COLO668 (cell line): ENCODE results near the gene MYL6.
"Not testable (repeated sequence)": the region's sequence is repeated elsewhere in the genome, so short reads cannot be mapped to it uniquely, and the experiment has no call there.

Source experiments
- DNase-seq: peaks from one replicate; lab custom pipeline; 2025; ENCODE audit not compliant: unreplicated experiment; lab: John Stamatoyannopoulos, UW

Gene MYL6

GRCh38 chr12:56156464-56157200 is 1.5 kb upstream of the MYL6 start:
- not testable (repeated sequence) for DNase-seq

DNA sequence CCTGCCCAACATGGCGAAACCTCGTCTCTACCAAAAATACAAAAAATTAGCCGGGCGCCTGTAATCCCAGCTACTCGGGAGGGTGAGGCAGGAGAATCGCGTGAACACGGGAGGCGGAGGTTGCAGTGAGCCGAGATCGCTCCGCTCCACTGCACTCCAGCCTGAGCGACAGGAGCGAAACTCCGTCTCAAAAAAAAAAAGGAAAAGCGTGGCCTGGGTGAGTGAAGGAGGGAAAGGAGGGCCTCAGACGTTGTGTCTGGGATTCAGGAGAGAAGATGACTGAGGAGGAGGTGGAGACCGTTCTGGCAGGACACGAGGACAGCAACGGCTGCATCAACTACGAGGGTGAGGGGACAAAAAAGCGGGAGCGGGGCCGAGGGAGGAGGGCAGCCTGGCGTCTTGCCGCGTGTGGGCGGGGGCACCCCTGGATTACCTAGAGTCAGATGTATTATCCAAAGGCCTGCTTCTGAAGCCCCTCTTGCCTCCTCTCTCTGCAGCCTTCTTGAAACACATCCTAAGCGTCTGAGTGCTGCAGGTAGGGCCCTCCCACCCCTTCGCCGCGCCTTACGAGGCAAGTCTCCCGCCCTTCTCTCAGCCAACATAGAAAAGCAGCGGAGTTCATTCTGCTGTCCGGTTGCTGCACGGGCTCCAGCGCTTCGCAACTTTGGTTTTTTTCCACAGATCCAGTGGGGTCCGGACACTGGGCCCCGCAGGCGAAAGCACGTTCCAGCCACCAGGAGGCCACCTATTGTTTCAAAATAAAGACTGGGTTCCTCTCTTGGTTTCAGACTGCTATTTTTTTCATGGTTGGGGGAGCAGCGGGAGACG is 744 bp upstream of the MYL6 start:
- peak; percentile 69 for DNase-seq

GRCh38 chr12:56158926-56159461 is 835 bp downstream of the MYL6 start:
- no peak for DNase-seq

GRCh38 chr12:56159482-56160192 is 1.5 kb downstream of the MYL6 start:
- no peak for DNase-seq

DNA sequence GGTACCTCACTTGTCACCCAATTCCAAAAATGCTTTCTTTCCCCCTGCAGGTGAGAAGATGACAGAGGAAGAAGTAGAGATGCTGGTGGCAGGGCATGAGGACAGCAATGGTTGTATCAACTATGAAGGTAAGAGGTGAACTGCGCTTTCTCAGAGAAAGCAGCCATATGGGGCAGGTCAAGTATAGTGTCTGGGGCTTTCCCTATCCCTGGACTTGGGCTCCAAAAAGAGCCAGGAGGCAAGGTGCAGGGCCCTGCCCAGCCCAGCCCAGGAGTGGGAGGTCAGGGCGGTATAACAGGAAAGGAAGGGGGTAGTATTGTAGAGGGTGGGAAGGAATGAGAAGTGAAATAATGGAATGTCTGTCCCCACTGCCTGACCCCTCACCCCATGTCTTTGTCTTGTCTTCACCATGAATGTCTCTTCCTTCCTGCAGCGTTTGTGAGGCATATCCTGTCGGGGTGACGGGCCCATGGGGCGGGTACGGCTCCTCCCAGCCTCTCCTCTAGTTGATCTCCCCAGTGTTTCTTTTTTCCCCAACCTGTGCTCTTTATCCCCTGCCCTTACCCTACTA is 2.1 kb downstream of the MYL6 start:
- no peak for DNase-seq

DNA sequence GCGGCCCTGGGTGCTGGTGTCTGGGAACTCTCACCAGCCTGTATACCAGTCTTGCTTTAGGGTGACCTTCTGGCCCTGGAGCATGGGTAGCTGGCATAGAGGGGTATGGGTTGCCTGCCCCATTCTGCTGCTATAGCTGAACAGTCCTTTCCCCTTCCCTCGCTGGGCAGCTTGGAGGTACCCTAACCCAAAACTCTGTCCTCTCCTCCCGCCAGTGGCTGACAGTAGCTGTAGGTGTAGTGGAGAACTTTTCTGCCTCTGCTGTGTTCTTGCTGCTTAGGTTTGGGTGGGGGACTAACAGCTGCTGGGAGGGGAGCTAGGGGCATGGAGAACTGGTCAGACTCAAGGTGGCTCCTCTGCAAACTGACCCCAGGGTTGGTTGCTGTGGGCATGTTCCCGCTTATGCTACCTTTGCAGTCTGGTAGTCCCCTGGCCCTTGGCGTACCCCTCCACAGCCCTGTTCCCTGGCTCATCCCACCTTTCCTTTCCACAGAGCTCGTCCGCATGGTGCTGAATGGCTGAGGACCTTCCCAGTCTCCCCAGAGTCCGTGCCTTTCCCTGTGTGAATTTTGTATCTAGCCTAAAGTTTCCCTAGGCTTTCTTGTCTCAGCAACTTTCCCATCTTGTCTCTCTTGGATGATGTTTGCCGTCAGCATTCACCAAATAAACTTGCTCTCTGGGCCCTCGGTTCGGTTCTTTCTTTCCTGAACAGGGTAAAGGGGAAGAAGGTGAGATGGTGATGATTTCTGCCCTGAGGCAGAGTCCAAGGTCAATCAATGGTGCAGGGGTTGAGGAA is 2.9 kb downstream of the MYL6 start:
- no peak for DNase-seq

DNA sequence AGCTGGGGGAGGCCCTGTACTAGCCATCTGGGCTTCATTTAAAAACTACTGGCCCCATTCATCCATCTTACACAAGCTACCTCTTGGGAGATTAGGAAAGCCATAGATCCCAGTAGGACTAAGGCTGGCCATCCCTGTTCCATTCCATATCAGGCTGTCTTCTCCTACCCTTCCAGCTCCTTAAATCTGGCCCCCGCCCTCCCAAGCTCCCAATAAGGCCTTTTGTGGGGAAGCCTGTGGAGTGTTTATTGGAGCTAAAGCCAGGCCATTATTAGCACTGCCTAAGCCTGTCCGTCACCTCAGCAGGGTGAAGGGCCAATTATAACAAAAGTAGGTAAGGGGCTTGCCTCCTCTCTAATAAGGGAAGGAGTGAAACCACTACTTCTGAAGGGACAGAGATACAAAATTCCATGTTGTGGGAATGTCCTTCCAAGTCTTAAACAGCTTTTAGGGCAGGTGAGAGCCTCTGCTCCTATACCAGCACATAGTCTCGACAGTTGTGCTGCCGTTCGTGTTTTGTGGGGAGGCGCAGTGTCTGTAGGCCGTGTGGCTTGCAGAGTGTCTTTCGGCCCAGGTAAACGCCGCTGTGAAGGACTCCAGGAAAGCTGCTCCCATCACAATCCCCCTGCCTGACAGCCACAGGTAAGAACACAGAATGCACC is 3.7 kb downstream of the MYL6 start:
- DNase-seq = no peak

DNA sequence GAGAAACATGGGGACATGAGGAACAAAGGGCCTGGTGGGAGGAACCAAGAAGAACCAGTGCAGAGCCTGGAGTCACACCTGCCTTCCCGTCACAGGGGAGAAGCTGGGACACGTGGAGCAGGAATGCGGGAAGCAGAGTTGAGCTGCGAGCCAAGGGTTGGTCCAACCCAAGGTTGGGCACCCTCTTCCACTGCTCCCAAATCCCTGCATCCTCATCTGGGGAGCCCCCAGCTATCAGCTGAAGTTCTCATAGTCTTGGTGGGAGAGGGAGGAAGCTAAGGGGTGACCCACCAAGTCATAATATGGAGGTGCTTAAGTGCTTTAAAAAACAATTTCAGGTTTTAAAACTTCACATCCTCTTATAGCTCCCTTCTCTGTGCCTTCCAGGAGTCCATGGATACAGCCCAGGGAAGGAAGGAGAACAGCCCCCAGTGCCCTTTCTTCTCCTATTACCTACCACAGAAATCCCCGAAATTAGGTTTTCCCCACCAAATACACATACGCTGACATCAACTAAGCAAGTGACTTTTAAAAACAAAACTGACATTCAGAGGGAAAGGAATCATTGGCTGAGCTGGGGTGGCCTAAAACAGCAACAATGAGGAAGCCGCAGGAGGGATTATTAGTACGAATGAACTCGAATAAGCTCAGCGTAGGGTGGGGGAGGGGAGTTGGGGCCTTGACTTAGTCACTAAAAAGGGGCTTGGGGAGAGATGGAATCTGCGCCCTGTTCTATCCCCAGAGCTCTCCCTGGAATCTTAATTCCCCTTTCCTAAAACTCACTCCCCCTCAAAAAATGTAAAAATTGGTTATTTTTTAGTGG is 4.5 kb downstream of the MYL6 start:
- no peak for DNase-seq

GRCh38 chr12:56163533-56164344 is 5.6 kb downstream of the MYL6 start:
- DNase-seq = no peak

GRCh38 chr12:56164345-56164729 is 6.2 kb downstream of the MYL6 start:
- no peak for DNase-seq

DNA sequence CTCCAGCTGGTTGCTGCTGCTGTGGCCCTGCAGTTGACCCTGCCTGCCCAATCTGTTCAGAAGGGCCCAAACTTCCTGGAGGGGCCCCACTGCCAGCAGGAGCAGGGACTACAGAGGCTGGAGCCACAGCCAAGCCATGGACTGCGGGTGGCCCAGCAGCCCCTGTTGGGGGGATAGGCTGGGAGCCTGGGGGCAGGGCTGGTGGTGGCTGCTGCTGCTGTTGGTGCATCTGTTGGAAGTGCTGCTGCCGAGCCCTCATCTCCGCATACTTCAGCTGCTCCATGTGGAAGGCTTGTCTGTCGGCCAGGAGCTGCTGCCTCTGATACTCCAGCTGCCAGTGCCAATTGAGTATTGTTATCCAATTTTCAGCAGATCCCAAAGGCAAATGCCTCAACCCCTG is 7.2 kb downstream of the MYL6 start:
- no peak for DNase-seq

GRCh38 chr12:56169229-56169759 is 11.1 kb downstream of the MYL6 start:
- no peak for DNase-seq

- DNase-seq = no peak
Observed at GRCh38 chr12:56172839-56173238, 14.7 kb downstream of the MYL6 start.

GRCh38 chr12:56178347-56178746 is 20.2 kb downstream of the MYL6 start:
- no peak for DNase-seq

- no peak for DNase-seq
Observed at GRCh38 chr12:56186957-56187356, 28.8 kb downstream of the MYL6 start.

DNA sequence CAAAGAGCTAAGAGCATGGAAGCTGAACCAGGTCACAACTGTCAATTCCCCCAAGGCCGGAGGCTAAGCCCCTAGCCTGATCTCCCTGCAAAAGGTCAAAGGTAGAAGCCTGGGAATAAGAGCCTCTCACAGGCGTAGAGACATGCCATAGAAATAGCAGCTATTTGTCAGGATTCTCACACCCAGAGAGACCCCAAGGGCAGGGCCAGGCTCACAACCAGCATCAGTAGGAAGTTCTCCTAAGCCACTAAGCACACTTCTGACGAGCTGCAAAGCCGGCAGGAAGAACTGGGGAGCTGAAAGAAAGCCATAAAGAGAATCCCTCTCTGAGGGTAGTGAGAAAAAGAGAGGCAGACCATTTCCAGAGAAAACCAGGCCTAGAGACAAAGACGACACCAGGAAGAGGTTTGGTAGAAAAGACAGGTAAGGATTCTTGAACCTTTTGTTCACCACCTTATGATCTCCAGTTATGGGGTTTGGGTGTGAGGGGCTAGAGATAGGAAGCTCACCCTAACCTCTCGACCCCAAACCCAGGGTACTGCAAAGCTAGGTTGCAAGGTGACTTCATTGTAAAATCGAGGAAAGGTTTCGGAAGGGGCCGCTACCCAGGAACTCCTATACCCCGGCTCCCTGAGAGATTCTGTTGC is 30.1 kb downstream of the MYL6 start:
- no peak for DNase-seq

- DNase-seq = peak; percentile 34
Observed at GRCh38 chr12:56188778-56189098, 30.6 kb downstream of the MYL6 start.
